ENCODE results near the gene PRKD3.

PRKD3 gene

GRCh38 chr2:37326866-37327634 lies 2.4 kb upstream of the PRKD3 start:
- no peak for DNase-seq (ENCODE audit: low read depth in 1 of 2, low spot score in 1 of 2)
- no peak overlapping the region for H3K27ac ChIP-seq (replicated peaks)
- TF ChIP-seq SPI1 (IDR thresholded peaks at IDR 0.05; ENCODE audit: borderline replicate concordance, low read depth), result no peak
- no peak for TF ChIP-seq CTCF (IDR thresholded peaks at IDR 0.05; ENCODE audit: insufficient read depth, low read length)
- no peak for TF ChIP-seq GABPA (IDR thresholded peaks at IDR 0.05; ENCODE audit: low read depth)
- TF ChIP-seq REST (IDR thresholded peaks at IDR 0.05; ENCODE audit: insufficient replicate concordance, low read depth), result no peak
- no peak overlapping the region for H3K4me3 ChIP-seq (replicated peaks; ENCODE audit: insufficient read depth, low read length)
- no peaks in the 10 kb centered on the region for H3K27me3 ChIP-seq (ENCODE audit: insufficient read depth, poor library complexity, severe bottlenecking)

DNA sequence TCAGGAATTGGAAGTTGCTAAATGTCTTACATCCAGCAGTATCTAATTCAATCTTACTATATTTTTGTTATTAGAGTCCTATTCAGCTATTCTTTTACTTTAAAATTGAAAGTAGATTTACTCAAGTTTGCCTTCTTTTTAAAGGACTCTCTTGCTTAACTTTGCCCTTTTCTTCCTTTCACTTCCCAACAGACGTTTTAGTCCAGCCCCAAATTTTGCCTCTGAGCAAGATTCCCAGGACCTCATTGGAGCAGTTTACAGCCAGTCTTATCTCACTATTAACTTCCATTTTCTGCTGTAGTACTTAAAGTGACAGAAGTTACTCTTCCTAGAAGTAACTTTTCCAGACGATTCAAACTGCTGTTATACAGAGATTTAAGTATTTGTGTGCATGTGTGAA lies 1.7 kb upstream of the PRKD3 start:
- DNase-seq (ENCODE audit: low read depth in 1 of 2, low spot score in 1 of 2), result no peak
- no peak overlapping the region for H3K27ac ChIP-seq (replicated peaks)
- H3K27me3 ChIP-seq (ENCODE audit: insufficient read depth, poor library complexity, severe bottlenecking), result no peaks in the 10 kb centered on the region
- H3K4me3 ChIP-seq (replicated peaks; ENCODE audit: insufficient read depth, low read length), result no peak overlapping the region
- TF ChIP-seq REST (IDR thresholded peaks at IDR 0.05; ENCODE audit: insufficient replicate concordance, low read depth), result no peak

GRCh38 chr2:37325625-37326071 lies 1.0 kb upstream of the PRKD3 start:
- Histone ChIP-seq H3K27ac (replicated peaks) (no peak overlapping the region), H3K27me3 (ENCODE audit: insufficient read depth, poor library complexity, severe bottlenecking) (no peaks in the 10 kb centered on the region), H3K4me3 (replicated peaks; ENCODE audit: insufficient read depth, low read length) (peak overlapping the region; percentile 74; the same call in 1 of the 2 replicates)
- DNase-seq (ENCODE audit: low read depth in 1 of 2, low spot score in 1 of 2), result no peak
- no peak for TF ChIP-seq POLR2AphosphoS5 (IDR thresholded peaks at IDR 0.05; ENCODE audit: low read depth)
- no peak for TF ChIP-seq GABPA (IDR thresholded peaks at IDR 0.05; ENCODE audit: low read depth)
- TF ChIP-seq REST (IDR thresholded peaks at IDR 0.05; ENCODE audit: insufficient replicate concordance, low read depth), result no peak
- TF ChIP-seq SPI1 (IDR thresholded peaks at IDR 0.05; ENCODE audit: borderline replicate concordance, low read depth), result no peak
- TF ChIP-seq CTCF (IDR thresholded peaks at IDR 0.05; ENCODE audit: insufficient read depth, low read length), result no peak

Measured in HL-60 (cell line).